ENCODE results near the gene MEGF6.

The MEGF6 gene

GRCh38 chr1:3495776-3496745 is 115.2 kb downstream of the MEGF6 start:
- DNase-seq (ENCODE audit: low read depth in 2 of 3, low spot score in 2 of 3), result no peak

DNA sequence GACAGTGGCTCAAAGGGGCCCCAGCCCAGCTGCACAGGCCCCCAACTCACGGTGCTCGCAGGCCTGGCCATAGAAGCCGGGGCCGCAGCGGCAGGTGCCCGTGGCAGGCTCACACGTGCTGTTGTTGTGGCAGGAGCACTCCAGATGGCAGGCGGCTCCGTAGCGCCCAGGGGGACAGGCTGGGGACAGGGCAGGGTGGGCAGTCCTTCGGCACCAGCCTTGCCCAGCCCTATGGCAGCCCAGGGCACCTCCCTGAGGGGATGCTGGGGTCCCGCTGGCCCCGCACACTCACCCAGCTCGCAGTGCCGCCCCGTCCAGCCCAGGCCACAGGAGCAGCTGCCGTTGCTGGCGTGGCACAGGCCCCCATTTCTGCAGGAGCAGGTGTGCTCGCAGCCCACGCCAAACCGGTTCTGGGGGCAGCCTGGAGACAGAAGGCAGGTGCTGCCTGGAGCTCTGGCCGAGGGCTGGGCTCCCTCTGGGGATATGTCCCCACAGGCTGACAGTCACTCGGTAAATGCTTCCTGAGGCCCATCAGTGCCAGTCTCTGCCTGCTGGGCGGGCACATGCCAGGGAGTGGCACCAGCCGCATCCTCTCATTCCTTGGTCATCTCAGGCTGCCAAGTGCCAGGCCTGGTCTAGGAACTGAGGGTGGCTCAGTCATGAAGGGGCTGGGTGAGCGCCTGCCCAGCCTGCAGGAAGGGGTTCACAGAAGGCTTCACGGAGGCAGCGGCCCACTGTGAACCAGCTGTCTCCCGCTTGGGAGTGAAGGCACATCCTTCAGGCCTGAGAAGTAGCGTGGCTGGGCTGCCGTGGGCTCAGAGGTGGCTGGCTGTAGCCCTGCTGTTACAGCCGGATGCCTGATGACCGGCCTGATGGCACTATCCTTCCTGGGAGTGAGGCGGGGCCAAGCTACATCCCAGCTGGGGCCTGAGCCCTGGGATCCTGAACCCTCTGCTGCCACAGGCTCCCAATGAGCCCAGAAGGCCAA is 116.7 kb downstream of the MEGF6 start:
- no peak for DNase-seq (ENCODE audit: low read depth in 2 of 3, low spot score in 2 of 3)

DNA sequence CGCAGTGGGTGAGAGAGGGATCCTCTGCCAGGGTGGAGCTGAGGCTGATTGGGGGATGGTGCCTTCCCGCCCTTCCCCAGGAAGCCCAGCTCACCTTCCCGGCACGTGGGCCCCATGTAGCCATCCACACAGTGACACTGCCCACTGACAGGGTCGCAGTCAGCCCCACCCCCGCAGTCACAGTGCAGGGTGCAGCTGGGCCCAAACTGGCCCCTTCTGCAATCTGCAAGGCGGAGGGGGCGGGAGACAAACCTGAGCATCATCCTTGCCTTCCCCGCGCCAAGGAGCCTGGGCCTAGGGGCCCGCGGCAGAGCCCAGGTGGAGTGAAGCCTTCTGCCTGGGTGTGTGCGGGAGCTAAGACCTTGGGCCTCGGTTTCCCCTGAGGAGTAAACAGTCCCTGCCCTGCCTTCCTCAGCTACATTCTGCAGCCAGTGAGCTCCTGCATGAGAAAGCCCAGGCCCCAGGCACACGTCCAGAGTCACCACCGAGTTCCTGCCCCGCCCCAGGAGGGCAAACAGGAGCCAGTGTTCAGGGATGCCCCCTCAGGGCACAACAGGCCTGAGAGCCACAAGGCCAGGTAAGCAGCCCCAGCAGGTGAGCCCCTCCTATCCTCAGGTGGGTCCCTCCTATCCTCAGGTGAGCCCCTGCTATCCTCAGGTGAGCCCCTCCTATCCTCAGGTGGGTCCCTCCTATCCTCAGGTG is 118.6 kb downstream of the MEGF6 start:
- DNase-seq (ENCODE audit: low read depth in 2 of 3, low spot score in 2 of 3), result no peak

- DNase-seq (ENCODE audit: low read depth in 2 of 3, low spot score in 2 of 3), result peak; percentile 68 to 80 (median 76)
These were observed 119.7 kb downstream of the MEGF6 start for GRCh38 chr1:3491291-3492246.

GRCh38 chr1:3490046-3490745 is 121.1 kb downstream of the MEGF6 start:
- DNase-seq (ENCODE audit: low read depth in 2 of 3, low spot score in 2 of 3), result no peak

- no peak for DNase-seq (ENCODE audit: low read depth in 2 of 3, low spot score in 2 of 3)
These were observed 122.9 kb downstream of the MEGF6 start for GRCh38 chr1:3488432-3488831.

DNA sequence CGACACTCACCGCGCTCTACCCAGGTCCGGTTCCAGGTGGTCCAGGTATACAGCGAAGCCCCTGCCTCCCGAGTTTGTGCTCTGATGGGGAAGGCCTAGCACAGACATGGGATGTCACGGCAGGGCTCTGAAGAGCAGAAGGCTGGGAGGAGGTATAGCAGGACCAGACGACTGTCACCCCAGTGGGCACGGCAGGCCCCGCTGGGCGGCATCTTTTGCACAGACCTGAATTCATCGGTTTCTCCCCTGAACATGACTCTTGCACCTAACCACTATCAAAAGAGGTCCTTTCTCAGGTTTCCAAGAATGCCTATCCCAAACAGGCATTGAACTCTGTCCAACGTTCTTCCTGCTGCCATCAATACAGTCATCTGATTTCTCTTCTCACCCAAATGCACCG is 126.3 kb downstream of the MEGF6 start:
- DNase-seq (ENCODE audit: low read depth in 2 of 3, low spot score in 2 of 3), result no peak

DNA sequence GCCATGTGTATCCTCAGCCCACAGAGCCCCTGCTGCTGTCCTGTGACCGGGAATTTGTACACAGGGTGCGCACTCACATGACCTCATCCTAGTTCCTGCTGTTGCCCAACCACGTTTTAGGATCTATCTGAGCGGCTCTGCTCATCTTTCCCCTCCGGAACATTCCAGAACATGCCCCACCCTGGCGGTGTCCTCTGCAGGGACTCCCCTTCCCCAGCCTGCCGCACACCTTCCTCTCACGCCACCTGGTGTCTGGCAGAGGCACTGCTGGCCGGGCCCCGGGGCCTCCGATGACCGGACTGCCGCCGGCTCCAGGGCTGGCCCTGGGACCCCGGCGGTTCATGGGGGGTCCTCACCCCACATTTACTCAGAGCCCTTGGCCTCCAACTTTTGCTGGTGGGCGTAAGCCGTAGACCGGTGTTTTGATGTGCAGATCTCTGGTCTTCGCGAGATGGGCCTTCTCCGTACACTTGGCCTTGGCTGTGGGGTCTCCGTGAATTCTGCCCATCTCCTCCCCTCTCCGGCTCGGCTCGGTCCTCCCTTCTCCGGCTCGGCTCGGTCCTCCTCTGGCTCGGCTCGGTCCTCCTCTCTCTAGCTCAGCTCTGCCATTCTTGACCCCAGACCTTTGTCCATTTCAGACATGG is 127.4 kb downstream of the MEGF6 start:
- DNase-seq (ENCODE audit: low read depth in 2 of 3, low spot score in 2 of 3), result no peak

DNA sequence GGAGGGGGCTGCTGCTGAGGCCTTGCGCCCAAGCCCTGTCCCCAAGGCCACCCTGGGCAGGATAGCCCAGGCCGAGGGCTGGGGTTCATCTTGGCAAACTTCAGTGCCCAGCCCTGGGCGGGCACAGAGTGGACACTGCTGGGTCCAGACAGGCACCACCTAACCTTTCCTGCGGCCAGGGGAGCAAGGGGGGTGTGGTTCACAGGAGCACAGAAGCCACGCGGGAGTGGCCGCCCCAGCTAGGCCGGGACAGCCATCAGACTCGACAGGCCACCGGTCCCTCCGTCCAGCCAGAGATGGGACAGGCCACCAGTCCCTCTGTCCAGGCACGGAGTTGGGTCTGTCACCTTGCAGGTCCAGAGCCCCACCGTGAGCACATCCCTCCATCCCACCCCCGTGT is 127.9 kb downstream of the MEGF6 start:
- DNase-seq (ENCODE audit: low read depth in 2 of 3, low spot score in 2 of 3), result no peak

DNA sequence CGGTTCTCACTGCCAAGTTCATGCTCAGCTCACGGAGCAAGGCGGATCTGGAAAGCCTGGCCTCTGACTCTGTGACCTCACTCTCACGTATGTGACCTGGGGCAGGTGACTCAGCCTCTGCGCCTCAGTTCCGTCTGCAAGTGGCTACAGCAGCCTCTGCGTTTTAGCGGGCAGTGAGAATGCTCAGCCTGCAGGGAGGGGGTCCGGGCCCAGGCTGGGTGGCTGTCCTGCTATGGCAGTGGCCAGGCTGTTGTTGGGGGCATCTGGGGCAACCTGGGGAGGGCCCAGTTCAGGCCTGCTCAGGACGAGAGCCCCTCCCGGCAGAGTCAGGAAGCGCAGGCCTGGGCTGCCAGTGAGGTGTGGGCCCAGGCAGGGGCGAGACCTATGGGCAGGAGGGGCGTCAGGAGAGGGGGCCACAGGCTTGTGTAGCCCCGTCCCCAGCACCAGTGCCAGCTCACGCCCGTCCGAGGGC is 128.9 kb downstream of the MEGF6 start:
- no peak for DNase-seq (ENCODE audit: low read depth in 2 of 3, low spot score in 2 of 3)

DNA sequence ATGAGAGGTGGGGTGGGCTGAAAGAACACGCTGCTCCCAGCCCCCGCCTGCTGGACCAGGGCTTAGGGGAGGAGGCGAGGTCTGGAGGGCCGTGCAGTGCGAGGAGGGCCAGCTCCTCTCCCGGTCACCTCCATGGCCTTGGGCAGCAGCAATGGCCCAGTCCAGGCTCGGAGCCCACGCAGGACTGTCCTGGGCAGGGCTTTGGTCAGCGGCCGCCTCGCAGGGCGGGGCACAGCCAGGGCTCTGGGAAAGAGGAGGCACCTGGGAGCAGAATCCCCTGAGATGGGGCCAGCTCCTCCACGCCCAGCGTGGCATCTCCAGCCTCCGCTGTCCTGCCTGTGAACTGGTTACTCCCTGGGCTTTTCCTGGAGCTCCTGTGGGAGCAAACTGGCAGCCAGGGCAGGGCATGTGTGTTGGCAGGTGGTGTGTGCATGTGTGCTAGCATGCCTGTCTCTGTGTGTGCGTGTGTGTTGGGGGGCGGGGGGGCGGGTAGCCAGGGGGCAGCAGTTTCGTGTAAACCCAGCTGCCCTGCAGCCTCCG is 129.4 kb downstream of the MEGF6 start:
- no peak for DNase-seq (ENCODE audit: low read depth in 2 of 3, low spot score in 2 of 3)

DNA sequence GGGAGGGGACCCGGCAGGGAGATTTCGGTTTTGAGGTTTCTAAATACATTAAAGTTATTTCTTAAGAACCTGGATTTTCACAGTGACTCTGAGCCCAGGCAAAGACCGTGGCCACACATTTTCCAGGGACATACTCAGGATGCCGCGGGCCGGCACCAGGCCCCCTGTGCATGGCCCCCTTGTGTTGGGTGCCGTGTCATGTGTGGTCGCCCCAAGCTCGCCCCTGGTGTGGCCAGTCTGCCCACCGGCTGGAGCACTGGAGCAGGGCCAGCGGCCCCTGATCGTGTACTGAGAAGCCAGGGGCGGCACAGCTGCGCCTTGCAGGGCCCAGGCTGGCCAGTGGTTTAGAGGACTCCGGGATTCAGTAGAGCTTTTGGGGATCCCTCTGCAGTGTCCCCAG is 130.3 kb downstream of the MEGF6 start:
- no peak for DNase-seq (ENCODE audit: low read depth in 2 of 3, low spot score in 2 of 3)

DNA sequence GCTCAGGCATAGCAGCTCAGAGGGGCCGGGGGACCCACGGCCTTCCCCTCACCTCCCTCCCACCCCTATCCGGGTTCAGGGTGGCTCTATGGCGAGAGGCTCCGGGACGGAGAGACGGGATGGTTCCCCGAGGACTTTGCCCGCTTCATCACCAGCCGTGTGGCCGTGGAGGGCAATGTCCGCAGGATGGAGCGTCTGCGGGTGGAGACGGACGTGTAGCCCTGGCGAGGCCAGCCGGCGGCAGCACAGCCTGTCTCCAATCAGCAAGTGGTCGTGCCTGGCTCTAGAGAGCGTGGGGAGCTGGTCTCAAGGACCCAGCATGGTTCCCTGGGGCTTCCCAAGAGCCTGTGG is 131.0 kb downstream of the MEGF6 start:
- DNase-seq (ENCODE audit: low read depth in 2 of 3, low spot score in 2 of 3), result no peak

DNA sequence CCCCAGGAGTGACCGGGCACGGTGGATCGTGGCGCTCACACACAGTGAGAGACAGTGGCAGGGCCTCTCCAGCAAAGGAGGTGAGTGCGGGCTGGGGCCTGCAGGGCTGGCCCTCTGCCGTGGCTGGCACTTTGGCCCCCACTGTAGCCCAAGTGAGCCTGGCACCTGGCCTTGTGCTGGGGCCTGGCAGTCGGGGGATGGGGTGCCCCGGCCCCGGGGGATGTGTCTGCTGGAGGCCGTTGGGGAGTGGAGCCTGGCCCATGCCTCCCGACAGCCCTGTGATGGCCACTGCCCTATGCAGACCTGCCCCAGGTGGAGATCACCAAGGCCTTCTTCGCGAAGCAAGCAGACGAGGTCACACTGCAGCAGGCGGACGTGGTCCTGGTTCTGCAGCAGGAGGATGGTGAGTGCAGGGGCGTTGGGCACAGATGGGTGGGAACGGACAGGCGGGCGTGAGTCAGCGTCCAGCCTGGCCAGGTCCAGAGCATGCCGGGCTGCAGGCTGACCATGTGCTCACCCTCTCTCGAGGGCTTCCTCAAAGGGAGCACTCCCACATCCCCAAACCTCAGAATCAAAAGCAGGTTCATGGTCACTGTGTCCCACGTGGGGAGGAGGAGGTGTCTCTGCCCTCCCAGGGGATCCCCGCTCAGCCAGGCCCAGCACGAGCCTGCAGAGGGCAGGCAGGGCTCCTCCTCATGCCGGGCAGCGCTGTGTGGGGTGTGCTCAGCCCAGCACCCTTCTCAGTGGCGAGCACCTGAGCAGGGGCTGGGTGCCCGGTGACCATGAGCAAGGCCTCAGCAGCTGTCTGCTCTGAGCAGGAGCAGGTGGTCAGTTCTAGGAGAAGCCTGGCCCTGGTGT is 131.6 kb downstream of the MEGF6 start:
- DNase-seq (ENCODE audit: low read depth in 2 of 3, low spot score in 2 of 3), result no peak

DNA sequence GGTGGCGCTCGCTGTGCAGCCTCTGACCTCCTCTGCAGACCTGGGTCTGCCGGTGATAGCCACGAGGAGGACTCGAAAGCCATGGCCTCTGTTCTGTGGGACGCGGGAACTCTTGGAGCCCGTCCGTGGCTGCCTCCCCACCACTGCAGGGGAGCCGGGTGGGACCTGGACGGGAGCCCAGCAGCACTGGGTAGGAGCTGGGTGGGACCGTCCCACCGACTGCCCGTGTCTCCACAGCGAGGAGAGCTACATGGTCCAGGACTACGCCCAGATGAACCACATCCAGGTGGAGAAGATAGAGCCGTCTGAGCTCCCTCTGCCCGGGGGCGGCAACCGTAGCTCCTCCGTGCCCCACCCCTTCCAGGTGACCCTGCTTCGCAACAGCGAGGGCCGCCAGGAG is 133.1 kb downstream of the MEGF6 start:
- DNase-seq (ENCODE audit: low read depth in 2 of 3, low spot score in 2 of 3), result no peak

DNA sequence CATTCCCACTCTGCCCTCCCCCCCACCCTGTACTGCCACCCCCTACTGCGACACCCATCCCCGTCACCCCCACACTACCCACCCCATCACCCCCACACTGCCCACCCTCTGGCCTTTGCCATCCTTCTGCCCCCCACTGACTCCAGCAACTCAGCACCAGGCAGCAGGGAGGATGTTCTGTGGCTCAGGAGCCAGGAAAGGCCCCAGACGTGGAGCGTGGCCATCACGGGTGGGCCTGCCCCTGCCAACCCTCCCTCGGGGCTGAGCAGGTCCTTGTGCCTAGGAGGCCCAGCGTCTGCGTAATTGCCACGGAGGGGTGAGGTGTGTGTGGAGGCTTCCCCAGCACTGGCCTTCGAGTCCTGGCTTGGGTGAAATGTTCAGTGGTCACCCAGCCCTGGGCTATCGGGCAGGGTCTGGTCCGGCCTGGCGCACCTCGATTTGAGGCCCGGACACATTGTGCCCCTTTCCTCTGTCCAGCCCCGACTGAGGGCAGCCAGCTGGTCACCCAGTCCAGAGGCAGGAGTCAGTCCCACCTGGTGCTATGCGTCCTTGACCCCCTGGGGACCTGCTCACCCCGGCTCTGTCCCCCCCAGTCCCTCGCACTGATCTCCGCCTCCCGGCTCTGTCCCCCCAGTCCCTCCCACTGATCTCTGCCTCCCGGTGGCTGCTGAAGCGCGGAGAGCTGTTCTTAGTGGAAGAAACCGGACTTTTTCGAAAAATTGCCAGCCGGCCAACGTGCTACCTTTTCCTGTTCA is 133.9 kb downstream of the MEGF6 start:
- DNase-seq (ENCODE audit: low read depth in 2 of 3, low spot score in 2 of 3), result no peak

DNA sequence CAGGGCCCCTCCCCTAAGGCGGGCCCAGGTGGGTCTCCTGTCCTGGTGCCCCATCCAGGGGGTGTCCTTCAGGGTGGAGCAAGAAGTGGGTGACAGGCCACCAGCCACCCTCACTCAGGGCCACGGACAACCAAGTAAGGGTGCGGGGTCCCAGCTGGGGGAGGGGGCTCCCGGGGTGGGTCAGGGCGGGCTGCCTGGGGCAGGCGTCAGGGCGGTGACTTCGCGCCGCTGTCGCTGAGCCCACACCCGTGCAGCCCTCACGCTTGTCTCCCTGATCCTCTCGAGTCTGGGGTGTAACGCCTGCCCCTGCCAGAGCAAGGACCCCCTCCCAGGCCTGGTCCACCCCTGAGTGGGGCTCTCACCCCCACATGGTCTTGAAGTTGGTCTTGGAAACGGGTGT is 134.6 kb downstream of the MEGF6 start:
- DNase-seq (ENCODE audit: low read depth in 2 of 3, low spot score in 2 of 3), result no peak
